GM18868 (cell line): Measurements from ENCODE around the gene ENAH.

Source experiments
- ATAC-seq: cut with Tn5 transposase; IDR thresholded peaks from one replicate; pipeline ENCODE4 v1.9.1; 2021; ENCODE audit warnings: mild to moderate bottlenecking, moderate library complexity; ENCODE audit not compliant: unreplicated experiment

The ENAH gene

DNA sequence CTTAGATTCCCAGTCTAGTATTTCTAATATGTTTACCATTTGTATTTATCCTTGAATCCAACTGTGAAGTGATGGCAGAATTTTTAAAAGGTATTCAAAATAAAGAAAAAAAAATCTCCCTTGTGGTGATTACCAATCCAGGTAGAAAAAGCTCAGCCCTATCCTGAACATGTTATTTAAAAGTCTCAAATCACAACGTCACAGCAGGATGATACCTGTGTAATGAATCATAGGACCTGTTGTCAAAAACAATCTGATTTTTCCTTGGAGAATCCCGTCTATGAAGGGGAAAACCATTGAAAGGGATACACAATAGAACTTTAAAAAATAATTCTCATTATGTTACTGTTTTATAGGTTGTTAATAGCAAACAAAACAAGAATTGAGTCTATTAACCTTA, 148.1 kb downstream of the ENAH start:
- ATAC-seq = no peak

DNA sequence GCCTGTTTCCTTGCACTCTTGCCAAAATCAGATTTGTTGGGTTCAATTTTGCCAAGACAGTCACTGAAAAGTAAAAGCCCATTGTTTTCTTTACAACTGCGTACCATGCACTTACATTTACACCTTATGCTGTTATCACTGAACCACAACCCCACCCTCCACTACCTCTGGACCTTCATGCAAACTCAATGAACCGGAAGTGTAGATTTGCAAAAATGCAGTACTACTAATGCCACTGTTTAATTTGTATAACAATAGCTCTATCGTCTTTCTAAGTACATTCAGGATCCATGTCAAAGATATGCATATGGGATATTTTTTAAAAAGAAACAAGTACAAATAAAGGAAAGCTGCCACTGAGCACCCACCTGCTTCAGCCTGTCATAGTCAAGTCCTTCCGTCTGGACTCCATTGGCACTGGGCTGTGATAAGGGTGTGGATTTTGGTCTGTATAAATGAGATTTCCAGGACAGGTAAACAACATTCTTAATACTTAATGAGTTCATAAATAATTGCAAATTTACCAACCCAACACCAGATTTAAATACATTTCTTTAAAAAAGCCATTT, 152.2 kb downstream of the ENAH start:
- no peak for ATAC-seq

DNA sequence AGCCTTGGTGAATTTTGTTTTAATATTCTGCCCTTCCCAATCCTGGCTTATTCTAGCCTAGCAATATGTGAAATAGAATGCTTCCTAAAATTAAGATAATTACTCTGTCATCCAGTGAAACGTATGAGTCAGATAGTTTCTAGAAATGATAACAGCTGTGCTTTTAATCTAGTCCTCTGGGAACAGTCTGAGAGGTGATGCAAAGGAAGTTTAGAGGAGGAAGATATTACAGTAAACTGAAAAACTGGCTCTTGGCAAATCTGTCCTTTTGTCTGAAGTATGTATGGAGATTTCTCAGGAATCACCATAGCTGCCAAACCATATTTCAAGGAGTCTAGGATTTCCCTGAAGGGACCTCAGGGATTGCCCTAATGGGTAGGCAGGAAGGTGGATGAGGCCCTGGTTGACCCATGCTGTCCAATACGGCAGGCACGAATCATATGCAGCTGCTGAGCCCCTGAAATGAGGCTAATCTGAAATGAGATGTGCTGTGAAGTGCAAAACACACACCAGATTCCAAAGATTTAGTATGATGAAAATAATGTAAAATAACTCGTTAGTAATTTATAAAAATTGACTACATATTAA, 154.3 kb downstream of the ENAH start:
- no peak for ATAC-seq

DNA sequence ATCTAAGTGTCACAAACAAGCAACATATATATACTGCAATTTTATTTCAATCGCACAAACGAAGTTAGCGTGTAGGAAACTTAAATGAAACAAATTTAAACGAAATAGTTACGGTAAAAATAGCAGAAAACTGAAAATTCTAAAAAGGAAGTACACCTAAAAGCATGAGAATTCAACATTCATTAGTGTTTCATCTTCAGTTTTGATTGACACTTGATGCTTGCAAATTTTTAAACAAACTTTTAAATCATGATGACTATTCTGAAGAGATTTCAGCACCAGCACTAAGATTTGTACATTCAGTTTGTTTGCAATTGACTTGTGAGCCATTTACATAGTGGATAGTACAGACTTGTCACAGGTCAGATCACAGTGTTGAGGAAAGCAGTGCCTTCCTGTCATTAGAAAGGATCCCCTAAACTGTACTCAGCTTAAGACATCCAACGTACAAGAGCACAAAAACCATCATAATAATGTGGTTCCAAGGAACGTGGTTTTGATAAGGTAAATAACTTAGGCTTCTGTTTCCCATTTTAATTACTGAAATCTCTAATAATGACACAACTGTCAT, 158.0 kb downstream of the ENAH start:
- ATAC-seq = no peak

DNA sequence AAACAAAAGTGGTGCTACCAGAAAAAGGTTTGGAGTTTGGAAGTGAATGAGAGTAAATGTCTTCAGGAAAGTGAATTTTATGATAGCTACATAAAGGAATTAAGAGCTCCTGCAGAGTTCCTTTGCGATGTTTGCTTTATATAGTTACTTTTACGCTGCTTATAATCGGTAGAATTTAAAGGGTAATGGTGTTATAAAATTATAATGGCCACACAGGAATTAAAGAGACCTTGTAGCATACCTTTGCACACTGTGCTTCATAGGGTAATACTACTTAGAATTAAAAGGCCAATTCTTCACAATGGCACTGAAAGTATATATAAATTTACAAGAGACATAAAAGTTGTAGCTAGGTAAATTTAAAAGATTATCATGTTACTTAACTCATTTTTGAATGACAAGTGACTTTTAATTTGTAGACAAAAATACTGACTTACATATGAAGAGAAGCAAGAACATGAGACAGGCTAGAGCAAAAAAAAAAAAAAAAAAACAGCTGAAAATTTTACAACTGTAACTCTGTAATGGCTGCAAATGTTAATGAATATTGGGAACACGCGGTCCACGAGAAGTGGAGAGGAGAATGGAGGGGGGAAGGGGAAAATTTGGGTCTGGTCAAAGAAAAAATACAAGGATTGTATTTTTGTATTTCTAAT, 159.2 kb downstream of the ENAH start:
- ATAC-seq = no peak

DNA sequence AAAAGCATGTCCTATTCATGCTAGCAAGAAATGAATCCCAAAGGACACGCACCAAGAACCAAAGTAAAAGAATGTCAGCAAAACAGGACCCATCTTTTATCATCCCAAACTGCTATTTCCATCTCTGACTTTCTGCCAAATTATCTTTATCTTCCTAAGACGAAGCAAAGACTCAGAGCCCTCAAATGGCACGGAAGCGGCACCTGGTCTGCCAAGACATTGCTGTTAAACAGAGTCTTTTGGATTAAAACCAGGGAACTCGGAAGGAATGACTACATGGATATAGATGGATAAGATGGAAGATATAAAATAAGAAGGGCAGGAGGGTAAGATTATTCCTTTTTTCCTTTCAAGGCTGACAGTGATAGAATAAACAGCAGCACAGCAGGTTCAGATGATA, 164.2 kb downstream of the ENAH start:
- ATAC-seq = no peak

DNA sequence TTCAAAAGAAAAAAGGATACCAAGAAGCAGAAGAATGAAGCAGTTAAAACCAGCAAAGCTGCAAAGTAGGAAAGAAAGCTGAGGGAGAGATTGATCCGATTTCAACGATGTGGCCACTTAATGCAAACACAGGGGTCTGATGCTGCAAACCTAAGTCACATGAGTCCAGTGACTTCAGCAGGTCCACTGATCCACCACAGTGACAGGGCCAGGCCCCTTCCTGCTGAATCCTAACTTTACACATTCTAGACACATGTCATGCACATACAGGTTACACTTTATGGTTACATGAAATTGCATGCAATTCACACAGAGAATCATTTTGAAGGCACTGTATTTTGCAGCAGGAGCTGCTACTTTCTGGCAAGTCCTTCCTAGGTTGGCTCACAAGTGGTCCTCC, 166.1 kb downstream of the ENAH start:
- no peak for ATAC-seq

DNA sequence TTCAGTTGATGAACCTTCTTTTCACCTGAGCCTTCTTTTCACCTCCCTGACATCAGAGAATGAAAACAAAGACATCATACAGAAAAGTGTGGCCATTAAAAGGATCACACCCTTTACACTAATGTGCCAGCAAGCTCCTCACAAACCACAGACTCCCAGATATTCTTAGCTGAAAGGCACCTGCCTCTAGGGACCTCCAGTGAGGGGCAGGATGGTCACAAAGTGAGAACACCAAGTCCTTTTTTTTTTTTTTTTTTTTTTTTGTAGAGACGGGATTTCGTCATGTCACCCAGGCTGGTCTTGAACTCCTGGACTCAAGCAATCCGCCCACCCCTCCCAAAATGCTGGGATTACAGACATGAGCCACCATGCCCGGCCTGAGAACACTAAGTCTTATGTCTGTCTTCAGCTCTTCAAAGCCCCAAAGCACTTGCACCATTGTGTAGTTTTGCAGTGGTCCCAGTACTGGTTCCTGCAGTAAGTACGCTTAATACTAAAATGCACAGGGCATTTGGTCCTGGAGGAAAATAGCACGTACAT, 166.9 kb downstream of the ENAH start:
- no peak for ATAC-seq

DNA sequence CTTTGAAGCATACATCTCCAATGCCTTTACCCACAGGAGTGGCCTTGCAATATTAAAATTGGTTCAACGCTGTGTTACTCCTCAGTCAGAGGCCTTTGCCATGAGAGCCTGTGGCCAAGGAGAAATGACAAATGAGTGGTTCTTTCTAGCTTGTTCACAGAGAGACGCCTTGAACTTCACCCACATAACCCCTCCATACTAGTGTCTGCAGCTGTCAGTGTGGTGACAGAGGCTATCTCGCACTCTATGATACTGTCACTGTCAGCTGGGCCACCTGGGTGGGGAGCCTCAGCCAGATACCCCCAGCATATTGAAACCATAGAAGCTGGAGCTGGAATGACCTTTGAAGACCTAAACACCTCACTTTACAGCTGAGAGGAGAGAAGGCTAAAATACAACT, 167.7 kb downstream of the ENAH start:
- ATAC-seq = no peak

DNA sequence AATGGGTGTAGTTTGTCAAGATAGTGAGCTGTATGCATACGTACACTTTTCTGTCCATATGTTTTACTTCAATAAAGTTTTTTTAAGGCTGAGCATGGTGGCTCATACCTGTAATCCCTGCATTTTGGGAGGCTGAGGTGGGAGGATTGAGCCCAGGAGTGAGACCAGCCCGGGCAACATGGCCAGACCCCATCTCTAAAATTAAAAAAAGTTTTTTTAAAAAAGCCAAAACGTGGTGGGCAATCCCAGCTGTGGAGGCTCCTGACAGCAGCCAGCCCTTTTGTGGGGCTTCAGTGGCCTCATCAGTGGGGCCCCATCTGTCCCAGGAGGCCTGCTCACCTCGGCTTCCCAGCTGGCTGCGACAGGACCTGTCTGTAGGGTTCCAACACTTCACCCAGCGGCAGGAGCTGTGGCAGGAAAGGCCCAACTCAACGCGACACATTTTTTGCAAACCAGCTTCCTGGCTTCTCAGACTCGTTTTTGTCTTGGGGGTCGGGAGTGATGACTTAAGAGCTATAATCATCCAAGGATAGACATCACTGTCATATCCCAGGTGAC, 168.2 kb downstream of the ENAH start:
- ATAC-seq = no peak

DNA sequence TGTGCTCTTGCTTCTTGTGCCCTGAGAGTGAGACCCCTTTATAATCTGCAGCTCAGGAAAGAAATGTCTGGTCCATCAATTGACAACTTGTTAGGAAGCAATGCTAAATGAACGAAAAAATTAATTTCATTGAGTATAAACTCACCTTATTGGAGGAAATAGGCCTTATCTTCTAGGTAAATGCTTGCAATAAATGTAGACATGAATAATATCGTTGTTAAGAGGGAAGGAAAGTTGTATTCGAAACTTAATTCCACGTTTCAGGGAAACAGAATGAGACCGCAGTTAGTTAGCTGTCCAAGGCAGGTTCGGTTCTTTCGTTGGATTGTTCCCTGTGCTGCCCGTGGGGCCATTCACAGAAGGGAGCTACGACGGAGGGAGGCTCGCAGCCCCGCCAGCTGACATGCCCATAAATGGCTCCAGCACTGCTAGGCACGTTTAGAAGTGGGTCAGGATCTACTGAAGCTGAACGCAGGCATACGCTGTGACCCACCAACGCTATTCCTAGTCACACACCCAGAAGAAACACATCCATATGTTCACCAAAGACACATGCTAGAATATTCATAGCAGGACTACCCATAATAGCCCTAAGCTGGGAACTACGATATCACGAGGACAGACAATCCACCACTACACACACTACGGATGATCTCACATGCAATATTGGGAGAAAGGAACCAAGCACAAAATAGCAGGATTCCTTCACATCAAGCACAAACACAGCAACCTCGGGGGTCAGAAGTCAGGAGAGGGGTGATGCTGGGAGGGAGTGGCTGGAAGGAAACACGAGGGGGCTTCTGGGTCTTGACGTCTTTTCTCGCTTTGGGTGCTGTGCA, 168.9 kb downstream of the ENAH start:
- no peak for ATAC-seq

DNA sequence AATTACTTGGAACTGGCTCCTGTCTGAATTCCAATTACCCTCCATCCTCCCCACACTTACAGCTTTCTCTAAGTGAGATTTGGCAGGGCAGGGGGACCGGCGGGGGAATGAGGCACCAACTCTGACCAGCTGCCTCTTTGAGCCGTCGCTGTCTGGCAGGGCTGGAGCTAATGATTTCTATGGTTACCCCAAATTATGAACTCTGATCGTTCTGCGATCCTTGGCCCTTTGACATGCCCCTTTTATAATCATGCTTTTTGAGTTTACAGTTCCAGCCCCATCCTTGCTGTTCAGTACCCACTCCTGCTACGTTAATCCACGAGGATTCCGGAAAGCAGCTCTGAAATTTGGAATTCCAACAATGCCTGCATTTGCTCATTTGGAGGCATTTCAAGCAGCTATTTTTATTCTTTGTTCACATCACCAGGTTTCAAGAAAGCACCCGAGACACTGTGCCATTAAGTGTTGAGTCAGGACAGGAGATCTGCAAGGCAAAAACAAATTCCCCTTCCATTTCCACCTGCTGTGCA, 170.4 kb downstream of the ENAH start:
- ATAC-seq = no peak

DNA sequence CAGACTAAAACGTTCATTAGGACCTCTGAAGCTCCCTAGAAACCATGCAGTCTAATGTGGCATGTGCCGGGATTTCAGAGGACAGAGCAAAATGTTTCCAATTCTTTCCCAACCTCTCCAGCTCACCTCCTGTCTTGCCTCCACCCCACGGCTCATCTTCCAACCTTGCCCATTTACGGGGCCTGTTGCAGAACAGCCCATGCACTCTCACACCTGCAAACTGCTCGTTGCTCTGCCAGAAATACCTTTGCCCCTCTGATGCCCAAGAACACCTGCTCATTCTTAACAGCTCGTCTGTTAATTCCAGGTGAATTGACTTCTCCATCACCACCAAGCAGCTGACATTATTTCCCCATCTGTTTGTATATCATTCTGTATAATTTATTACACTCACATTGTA, 171.2 kb downstream of the ENAH start:
- no peak for ATAC-seq

DNA sequence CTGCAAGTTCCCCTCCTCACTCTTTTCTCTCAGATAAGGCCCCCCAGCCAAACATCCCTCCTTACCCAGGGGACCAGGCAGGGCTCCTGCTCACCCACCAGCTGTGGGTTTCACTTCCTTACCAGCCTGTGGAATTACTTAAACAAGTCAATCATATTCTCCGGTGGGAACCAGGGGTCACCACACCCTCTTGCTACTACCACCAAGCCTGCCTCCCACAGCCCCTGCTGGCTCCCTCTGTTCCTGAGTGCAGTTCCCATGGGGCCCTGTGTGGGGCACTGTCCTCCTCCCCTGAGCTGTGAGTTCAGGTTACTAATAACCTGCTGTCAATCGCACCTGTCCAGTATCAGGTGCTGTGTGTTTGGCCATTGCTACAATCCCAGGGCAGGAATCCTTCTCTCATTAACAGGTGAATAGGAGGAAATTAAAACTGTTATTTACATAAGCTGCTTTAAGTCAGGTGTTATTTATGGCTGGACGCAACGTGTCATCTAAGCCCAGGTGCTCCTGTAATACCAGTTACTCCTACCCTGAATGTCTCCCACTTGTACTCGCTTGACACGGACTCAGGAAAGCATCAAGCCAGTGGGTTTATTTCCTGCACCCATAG, 172.0 kb downstream of the ENAH start:
- peak; percentile 89 for ATAC-seq

DNA sequence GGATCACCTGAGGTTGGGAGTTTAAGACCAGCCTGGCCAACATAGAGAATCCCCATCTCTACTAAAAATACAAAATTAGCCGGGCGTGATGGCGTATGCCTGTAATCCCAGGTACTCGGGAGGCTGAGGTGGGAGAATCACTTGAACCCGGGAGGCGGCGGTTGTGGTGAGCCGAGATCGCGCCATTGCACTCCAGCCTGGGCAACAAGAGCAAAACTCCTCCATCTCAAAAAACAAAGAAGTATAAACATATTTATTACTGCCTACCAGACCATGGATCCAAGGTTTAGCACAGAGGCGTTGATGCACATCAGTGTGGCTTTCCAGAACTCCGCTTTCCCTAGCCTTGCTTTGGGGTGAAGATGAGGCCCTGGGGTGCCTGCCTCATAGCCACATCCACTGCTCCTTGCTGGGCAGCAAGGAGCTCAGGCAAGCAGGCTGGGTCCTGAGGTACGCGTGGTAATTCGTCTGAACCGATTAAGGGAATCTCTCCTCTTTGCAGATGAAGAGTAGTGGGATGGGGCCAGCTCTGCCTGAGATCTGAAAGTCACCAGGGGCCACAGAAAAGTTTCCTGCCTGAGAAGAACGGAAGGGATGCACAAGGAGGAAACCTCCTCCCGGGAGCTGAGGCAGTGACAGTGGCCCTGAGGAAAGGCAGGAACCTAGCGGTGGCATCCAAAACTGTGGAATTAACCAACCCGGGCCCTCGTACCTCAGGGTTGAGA, 172.8 kb downstream of the ENAH start:
- no peak for ATAC-seq

DNA sequence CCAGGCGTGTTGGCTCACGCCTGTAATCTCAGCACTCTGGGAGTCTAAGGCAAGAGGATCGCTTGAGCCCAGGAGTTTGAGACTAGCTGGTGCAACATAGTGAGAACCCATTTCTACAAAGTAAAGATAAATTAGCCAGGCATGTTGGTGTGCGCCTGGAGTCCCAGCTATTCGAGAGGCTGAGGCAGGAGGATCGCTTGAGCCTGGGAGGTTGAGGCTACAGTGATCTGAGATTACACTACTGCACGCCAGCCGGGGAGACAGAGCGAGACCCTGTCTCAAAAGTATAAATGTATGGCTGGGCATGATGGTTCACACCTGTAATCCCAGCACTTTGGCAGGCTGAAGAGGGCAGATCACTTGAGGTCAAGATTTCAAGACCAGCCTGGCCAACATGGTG, 173.6 kb downstream of the ENAH start:
- no peak for ATAC-seq

DNA sequence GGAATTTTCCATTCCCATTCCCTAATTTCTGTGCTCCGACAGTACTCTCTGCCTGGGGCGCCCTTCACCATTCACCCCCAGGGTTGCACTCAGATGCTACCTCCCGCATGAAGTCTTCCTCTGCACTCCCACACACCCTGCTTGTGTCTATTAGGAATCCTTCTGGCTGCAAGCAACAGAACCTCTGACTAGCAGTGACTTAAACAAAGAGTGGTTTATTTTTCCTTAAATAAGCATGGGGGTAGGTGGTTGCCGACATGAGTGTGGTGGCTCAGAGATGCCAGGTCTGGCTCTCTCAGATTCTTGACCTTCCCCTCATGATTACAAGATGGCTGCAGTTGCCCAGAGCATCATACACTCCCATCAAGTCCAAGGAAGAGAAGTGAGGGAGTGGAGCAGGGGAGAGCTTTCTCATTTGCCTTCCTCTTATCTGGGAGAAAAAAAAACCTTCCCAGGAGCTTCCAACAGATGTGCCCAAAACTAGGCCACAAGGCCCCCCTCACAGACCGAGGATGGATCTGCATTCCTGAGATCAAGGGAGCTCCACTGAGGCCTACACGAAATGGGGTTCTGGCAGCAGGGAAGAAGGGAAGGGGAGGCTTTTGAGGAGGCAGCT, 175.5 kb downstream of the ENAH start:
- ATAC-seq = no peak

DNA sequence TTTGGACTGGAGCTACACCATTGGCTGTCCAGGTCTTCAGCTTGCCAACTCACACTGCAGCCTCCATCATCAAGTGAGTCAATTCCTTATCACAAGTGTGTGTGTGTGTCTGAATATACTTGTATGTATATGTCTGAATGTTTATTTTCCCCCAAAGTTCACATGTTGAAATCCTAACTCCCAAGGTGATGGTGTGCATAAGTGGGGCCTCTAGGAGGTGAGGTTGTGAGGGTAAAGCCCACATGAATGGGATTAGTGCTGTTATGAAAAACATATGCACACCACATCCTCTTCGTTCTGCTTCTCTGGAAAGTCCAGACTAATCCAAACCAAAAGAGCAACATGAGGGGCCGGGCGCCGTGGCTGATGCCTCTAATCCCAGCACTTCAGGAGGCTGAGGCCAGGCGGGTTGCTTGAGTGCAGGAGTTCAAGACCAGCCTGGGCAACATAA, 176.4 kb downstream of the ENAH start:
- ATAC-seq = no peak

DNA sequence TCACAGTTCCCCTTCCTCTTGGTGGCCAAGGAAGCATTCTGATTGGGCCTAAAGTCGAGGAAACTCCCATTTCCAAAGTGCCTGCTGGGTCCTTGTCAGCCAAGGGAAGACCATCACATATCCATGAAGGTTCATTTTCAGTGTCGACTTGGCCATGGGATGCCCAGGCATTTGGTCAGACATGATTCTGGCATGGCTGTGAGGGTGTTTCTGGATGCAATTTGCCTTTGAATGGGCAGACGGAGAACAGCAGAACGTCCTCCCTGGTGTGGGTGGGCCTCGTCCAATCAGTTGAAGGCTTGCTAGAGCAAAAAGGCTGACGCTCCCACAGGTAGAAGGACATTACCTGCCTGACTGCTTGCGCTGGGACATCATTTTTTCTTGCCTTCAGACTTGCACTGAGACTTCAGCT, 176.8 kb downstream of the ENAH start:
- no peak for ATAC-seq
